ENCODE data around the gene SETDB1.
"Not testable (repeated sequence)": the region's sequence is repeated elsewhere in the genome, so short reads cannot be mapped to it uniquely, and the experiment has no call there.

SETDB1 gene

DNA sequence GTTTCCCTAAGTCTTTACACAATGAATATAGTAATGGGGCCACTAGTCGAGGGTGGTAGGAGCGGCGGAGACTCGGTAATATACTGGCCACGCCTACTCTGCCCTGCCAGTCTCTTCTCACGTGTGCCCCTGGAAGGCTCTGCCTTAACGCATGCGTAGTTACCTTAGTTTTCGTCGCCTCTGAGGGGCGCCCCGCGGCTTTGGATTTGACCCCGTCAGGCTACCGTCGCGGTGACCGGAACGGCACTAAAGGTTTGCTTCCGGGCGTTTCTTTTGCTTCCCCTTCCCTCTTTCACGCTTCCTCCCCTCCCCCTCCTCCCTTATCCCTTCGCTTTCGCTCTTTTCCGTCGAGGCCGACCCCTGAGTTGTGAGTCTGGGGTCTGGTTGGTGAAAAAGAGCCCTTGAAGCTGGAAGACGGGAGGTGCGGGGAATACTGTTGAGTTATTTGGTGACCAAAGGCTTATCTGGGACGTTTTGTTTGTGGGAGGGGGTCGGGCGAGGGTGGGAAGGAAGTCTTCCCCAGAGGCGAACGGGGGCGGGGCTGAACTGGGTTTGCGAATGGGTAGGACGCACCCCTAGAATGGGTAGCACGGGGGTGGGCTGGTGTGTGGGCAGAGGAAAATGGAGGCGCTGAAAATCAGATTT, at the start of gene SETDB1:
Gene SETDB1 (plus strand): TSS at position 267 of the 645 bp plus-strand sequence. CDS start 1,352 bp downstream, outside the sequence.
- Histone ChIP-seq H3K36me3 (peaks cover 41% of the 10 kb centered on the region), H3K9me3 (peaks cover 18% of the 10 kb centered on the region), H3K9ac (peak within 1 kb of the TSS; percentile 93), H3K27ac (peak within 1 kb of the TSS; percentile 94), H3K27me3 (no peaks in the 10 kb centered on the region), H3K4me3 (peak within 1 kb of the TSS; percentile 81), H3K4me1 (peaks cover 19% of the 10 kb centered on the region), H4K20me1 (no peaks in the 10 kb centered on the region), H3K4me2 (peak within 1 kb of the TSS; percentile 89)
- TF ChIP-seq Cebpa-rat (IDR thresholded peaks at IDR 0.05), result no peak

DNA sequence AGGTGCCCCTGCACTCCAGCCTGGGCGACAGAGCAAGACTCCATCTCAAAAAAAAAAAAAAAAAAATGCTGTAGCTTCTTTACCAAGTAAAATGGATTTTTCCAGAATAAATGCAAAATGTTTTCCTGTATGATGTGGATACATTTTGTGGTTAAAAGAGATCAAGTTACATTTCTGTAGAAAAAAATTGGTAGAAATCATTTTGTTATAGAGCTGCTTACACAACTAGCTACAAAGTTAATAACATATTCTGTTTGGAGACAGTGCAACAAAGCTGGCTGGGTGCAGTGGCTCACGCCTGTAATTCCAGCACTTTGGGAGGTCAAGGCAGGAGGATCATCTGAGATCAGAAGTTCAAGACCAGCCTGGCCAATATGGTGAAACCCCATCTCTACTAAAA, 47.2 kb upstream of the SETDB1 start:
- H3K4me2 ChIP-seq, H3K27ac ChIP-seq, H4K20me1 ChIP-seq, H3K4me3 ChIP-seq, H3K9ac ChIP-seq, H3K27me3 ChIP-seq, H3K36me3 ChIP-seq, H3K9me3 ChIP-seq: not testable (repeated sequence)
- peaks cover 33% of the 10 kb centered on the region for H3K4me1 ChIP-seq

DNA sequence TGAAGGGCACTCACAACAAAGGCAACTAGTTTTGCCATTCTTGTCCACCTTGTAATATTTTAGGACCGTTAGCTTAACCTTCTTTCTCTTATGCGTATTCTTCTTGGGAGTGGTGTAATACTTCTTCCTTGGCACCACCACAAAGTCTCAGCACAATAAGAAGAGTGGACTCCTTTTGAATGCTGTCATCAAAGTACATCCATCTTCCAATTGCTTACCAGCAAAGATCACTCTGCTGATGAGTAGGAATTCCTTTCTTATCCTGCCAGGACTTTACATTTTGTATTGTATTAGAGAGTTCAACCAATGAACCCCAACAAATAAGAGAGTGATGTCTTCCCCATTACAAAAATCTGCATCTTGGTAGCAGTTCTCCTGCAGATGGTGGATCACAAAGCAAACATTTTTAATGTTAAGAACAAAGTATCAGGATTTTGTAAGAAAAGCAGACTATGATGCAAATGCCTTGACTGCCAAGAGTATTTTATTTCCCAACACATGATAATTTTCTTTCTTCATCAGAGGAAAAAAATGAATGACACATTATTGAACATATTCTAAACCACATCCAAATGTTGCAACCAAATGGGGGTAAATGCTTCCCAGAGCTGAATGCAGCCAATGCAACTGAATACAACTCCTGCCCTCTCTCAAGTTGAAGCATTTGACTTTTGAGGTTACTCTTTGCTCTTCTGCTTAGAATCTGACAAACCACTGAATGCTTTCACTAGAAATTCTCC, 44.7 kb upstream of the SETDB1 start:
- H3K27ac ChIP-seq, result no peak overlapping the region
- H3K4me1 ChIP-seq, result peaks cover 23% of the 10 kb centered on the region
- H4K20me1 ChIP-seq, result no peaks in the 10 kb centered on the region
- no peak overlapping the region for H3K9ac ChIP-seq
- TF ChIP-seq Cebpa-rat (IDR thresholded peaks at IDR 0.05), result no peak
- no peaks in the 10 kb centered on the region for H3K27me3 ChIP-seq
- H3K36me3 ChIP-seq, result no peaks in the 10 kb centered on the region
- H3K4me2 ChIP-seq, result no peak overlapping the region
- no peaks in the 10 kb centered on the region for H3K9me3 ChIP-seq
- no peak overlapping the region for H3K4me3 ChIP-seq

GRCh38 chr1:150883121-150883520, 43.0 kb upstream of the SETDB1 start:
- H3K9me3 ChIP-seq, result not testable (repeated sequence)

DNA sequence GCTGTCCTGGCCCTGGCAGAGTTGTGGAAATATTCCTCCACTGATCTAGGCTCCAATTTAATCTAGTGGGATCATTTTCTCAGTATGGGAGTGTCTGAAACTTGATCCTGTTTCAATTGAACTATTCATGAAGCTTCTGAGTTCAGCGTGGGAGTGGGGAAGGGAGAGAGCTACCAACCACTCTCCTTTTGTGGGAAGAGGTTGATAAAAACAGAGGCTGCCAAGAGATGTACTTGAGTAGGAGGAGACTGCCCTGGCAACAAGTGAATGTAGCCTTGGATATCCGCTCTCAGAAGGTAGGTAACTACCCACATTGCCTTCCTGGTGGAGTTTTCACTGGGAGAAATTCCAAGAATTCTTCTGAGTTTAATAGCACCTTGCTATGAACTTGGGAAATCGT, 39.1 kb upstream of the SETDB1 start, which contains the start of gene CTXND2:
Gene CTXND2 (plus strand): TSS at position 119 of the 400 bp plus-strand sequence. CDS start 25,179 bp downstream, outside the sequence.
- H3K4me1 ChIP-seq, result peaks cover 54% of the 10 kb centered on the region
- H4K20me1 ChIP-seq, result no peaks in the 10 kb centered on the region
- no peak within 1 kb of the TSS for H3K4me2 ChIP-seq
- H3K36me3 ChIP-seq, result no peaks in the 10 kb centered on the region
- H3K27ac ChIP-seq, result no peak within 1 kb of the TSS
- no peaks in the 10 kb centered on the region for H3K27me3 ChIP-seq
- H3K9ac ChIP-seq, result no peak within 1 kb of the TSS
- no peaks in the 10 kb centered on the region for H3K9me3 ChIP-seq
- no peak within 1 kb of the TSS for H3K4me3 ChIP-seq
- no peak for TF ChIP-seq Cebpa-rat (IDR thresholded peaks at IDR 0.05)

More at GRCh38 chr1:150883121-150883520, 43.0 kb upstream of the SETDB1 start:
- not testable (repeated sequence) for H3K27me3 ChIP-seq, H3K36me3 ChIP-seq, H3K27ac ChIP-seq, H4K20me1 ChIP-seq, H3K9ac ChIP-seq, H3K4me3 ChIP-seq
- Histone ChIP-seq H3K4me1 (peaks cover 18% of the 10 kb centered on the region), H3K4me2 (peak overlapping the region; percentile 57)

GRCh38 chr1:150888727-150889126, 37.4 kb upstream of the SETDB1 start:
- Histone ChIP-seq H3K36me3 (no peaks in the 10 kb centered on the region), H4K20me1 (no peaks in the 10 kb centered on the region), H3K4me1 (peaks cover 45% of the 10 kb centered on the region), H3K27ac (peak overlapping the region; percentile 83), H3K4me2 (peak overlapping the region; percentile 83), H3K27me3 (no peaks in the 10 kb centered on the region), H3K9ac (no peak overlapping the region), H3K9me3 (no peaks in the 10 kb centered on the region), H3K4me3 (no peak overlapping the region)
- no peak for TF ChIP-seq Cebpa-rat (IDR thresholded peaks at IDR 0.05)

DNA sequence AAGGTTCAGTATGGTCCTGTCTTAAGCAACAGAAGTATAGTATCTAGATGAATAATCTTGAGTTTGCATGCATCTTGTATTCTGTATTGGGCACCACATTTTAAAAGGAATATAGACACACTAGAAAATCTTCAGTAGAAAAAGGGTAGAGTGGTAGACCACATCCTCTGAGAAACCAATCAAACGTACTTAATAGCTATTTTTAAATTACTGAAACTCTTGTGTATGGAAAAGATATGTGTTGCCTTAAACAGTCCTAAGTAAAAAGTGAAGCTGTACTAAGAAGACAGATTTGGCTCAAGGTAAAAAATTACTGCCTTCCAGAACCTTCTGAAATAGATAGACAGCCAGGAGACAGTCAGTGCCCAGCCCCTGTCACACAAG, 36.1 kb upstream of the SETDB1 start:
- H4K20me1 ChIP-seq, result no peaks in the 10 kb centered on the region
- peak overlapping the region; percentile 83 for H3K4me2 ChIP-seq

GRCh38 chr1:150893336-150893913, 32.7 kb upstream of the SETDB1 start:
- TF ChIP-seq Cebpa-rat (IDR thresholded peaks at IDR 0.05), result no peak
- Histone ChIP-seq H4K20me1 (no peaks in the 10 kb centered on the region), H3K27me3 (no peaks in the 10 kb centered on the region), H3K9ac (no peak overlapping the region), H3K4me2 (no peak overlapping the region), H3K36me3 (no peaks in the 10 kb centered on the region), H3K27ac (no peak overlapping the region), H3K4me3 (no peak overlapping the region), H3K9me3 (no peaks in the 10 kb centered on the region), H3K4me1 (peaks cover 37% of the 10 kb centered on the region)

More for the DNA sequence above, 36.1 kb upstream of the SETDB1 start:
- no peak for TF ChIP-seq Cebpa-rat (IDR thresholded peaks at IDR 0.05)
- Histone ChIP-seq H3K4me3 (peak overlapping the region; percentile 58), H3K27ac (peak overlapping the region; percentile 83), H3K36me3 (no peaks in the 10 kb centered on the region), H3K9ac (peak overlapping the region; percentile 74), H3K4me1 (peaks cover 37% of the 10 kb centered on the region), H3K27me3 (no peaks in the 10 kb centered on the region), H3K9me3 (no peaks in the 10 kb centered on the region)

- H3K9ac ChIP-seq, result no peak overlapping the region
- no peak for TF ChIP-seq Cebpa-rat (IDR thresholded peaks at IDR 0.05)
- H3K4me2 ChIP-seq, result no peak overlapping the region
- H3K4me1 ChIP-seq, result peaks cover 16% of the 10 kb centered on the region
- H3K36me3 ChIP-seq, result no peaks in the 10 kb centered on the region
- peaks cover 6% of the 10 kb centered on the region; the same call in 1 of the 2 replicates for H3K9me3 ChIP-seq
- no peak overlapping the region for H3K4me3 ChIP-seq
- H4K20me1 ChIP-seq, result no peaks in the 10 kb centered on the region
- H3K27ac ChIP-seq, result no peak overlapping the region
- H3K27me3 ChIP-seq, result no peaks in the 10 kb centered on the region
Observed at GRCh38 chr1:150895618-150896017, 30.5 kb upstream of the SETDB1 start.

- H3K27ac ChIP-seq, H3K9me3 ChIP-seq, H3K4me3 ChIP-seq, H4K20me1 ChIP-seq, H3K4me2 ChIP-seq, H3K27me3 ChIP-seq, H3K36me3 ChIP-seq, H3K4me1 ChIP-seq, H3K9ac ChIP-seq: not testable (repeated sequence)
Observed at GRCh38 chr1:150899795-150900194, 26.4 kb upstream of the SETDB1 start.

Data from BLaER1 (cell line).